Measurements from ENCODE around the gene FANCC.
A peak's percentile ranks its signal among the peaks of the same experiment; 100 is the strongest.

The FANCC gene

GRCh38 chr9:95317893-95318211 lies 343 bp upstream of the FANCC start:
- H3K4ac ChIP-seq (ENCODE audit: low read depth in 1 of 2, low read length in 2 of 2): peak overlapping the region in 1 of 2 experiments; percentile 87
- H2BK15ac ChIP-seq (ENCODE audit: low read depth, poor library complexity, severe bottlenecking): no peak overlapping the region
- peaks cover 6% of the 10 kb centered on the region for H3K79me1 ChIP-seq (replicated peaks; ENCODE audit: low read length, poor library complexity, severe bottlenecking)
- no peak for DNase-seq
- no peak overlapping the region for H3K4me2 ChIP-seq (ENCODE audit: low read length, poor library complexity, severe bottlenecking)
- peak overlapping the region; percentile 93 for H3K27ac ChIP-seq (ENCODE audit: low read length, poor library complexity, severe bottlenecking)
- peak overlapping the region; percentile 96 for H3K9ac ChIP-seq (ENCODE audit: low read length)
- no peak overlapping the region for H3K23ac ChIP-seq (ENCODE audit: low read length in 2 of 2)
- no peak overlapping the region for H2AFZ ChIP-seq (ENCODE audit: low read depth, low read length)
- peak overlapping the region; percentile 74 for H4K8ac ChIP-seq (ENCODE audit: low read length)
- no peaks in the 10 kb centered on the region for H3K9me3 ChIP-seq (ENCODE audit: control insufficient read depth, low read length)
- no peak overlapping the region for H2BK12ac ChIP-seq (ENCODE audit: low read length in 2 of 2)
- 20% methylated on average over 5 of the region's 10 CpGs for WGBS
- H2BK120ac ChIP-seq (ENCODE audit: low read depth, low read length): no peak overlapping the region
- H3K18ac ChIP-seq (ENCODE audit: low read depth in 1 of 2, low read length in 2 of 2): peak overlapping the region in 1 of 2 experiments; percentile 55
- H2AK5ac ChIP-seq (ENCODE audit: low read length, severe bottlenecking): no peak overlapping the region
- H3K36me3 ChIP-seq (ENCODE audit: control insufficient read depth in 1 of 2, insufficient read depth in 2 of 2, low read depth in 1 of 2, low read length in 2 of 2): no peaks in the 10 kb centered on the region
- H3K27me3 ChIP-seq (ENCODE audit: control insufficient read depth in 1 of 2, insufficient read depth in 1 of 2, low read length in 2 of 2): no peaks in the 10 kb centered on the region
- H3K4me3 ChIP-seq (ENCODE audit: insufficient read depth in 1 of 2, low read depth in 1 of 2, low read length in 2 of 2): peak overlapping the region; percentile 61 to 92
- H4K91ac ChIP-seq (ENCODE audit: low read length): no peak overlapping the region
- H3K14ac ChIP-seq (ENCODE audit: low read length in 2 of 2): no peak overlapping the region
- peaks cover 1% of the 10 kb centered on the region for H3K4me1 ChIP-seq (ENCODE audit: control insufficient read depth, insufficient read depth, low read depth, low read length)
- peak overlapping the region; percentile 75 for H2BK5ac ChIP-seq (ENCODE audit: low read depth, low read length, poor library complexity, severe bottlenecking)

DNA sequence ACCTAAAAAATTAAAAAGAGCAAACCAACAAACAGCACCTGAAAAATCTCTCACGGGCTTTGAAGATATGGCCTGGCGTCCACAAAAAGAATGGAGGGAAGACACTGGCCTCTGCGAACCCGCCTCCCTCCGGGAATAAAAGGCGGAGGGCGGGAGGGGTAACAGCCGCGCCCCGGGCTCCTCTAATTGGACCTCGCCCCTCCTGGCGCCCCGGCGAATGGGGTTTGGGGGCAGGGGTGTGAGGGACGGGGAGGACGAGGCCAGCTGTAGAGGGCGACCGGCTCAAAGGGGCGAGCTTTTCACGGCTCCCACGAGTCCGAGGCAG lies 753 bp downstream of the FANCC start:
- Histone ChIP-seq H2BK12ac (ENCODE audit: low read length in 2 of 2) (no peak overlapping the region), H3K9me3 (ENCODE audit: control insufficient read depth, low read length) (no peaks in the 10 kb centered on the region), H3K4ac (ENCODE audit: low read depth in 1 of 2, low read length in 2 of 2) (no peak overlapping the region), H2AK5ac (ENCODE audit: low read length, severe bottlenecking) (no peak overlapping the region), H2AFZ (ENCODE audit: low read depth, low read length) (no peak overlapping the region), H3K79me1 (replicated peaks; ENCODE audit: low read length, poor library complexity, severe bottlenecking) (peaks cover 12% of the 10 kb centered on the region), H3K27me3 (ENCODE audit: control insufficient read depth in 1 of 2, insufficient read depth in 1 of 2, low read length in 2 of 2) (no peaks in the 10 kb centered on the region), H3K14ac (ENCODE audit: low read length in 2 of 2) (no peak overlapping the region), H4K91ac (ENCODE audit: low read length) (no peak overlapping the region), H3K27ac (ENCODE audit: low read length, poor library complexity, severe bottlenecking) (peak overlapping the region; percentile 77), H2BK120ac (ENCODE audit: low read depth, low read length) (peak overlapping the region; percentile 88), H2BK15ac (ENCODE audit: low read depth, poor library complexity, severe bottlenecking) (peak overlapping the region; percentile 5), H3K9ac (ENCODE audit: low read length) (peak overlapping the region; percentile 96), H3K18ac (ENCODE audit: low read depth in 1 of 2, low read length in 2 of 2) (peak overlapping the region; percentile 49 to 61), H3K4me1 (ENCODE audit: control insufficient read depth, insufficient read depth, low read depth, low read length) (peaks cover 1% of the 10 kb centered on the region), H3K23ac (ENCODE audit: low read length in 2 of 2) (no peak overlapping the region), H2BK5ac (ENCODE audit: low read depth, low read length, poor library complexity, severe bottlenecking) (peak overlapping the region; percentile 8), H3K4me3 (ENCODE audit: insufficient read depth in 1 of 2, low read depth in 1 of 2, low read length in 2 of 2) (peak overlapping the region; percentile 74 to 92), H3K36me3 (ENCODE audit: control insufficient read depth in 1 of 2, insufficient read depth in 2 of 2, low read depth in 1 of 2, low read length in 2 of 2) (no peaks in the 10 kb centered on the region), H3K4me2 (ENCODE audit: low read length, poor library complexity, severe bottlenecking) (peak overlapping the region; percentile 55), H4K8ac (ENCODE audit: low read length) (no peak overlapping the region)
- peak; percentile 81 for DNase-seq
- WGBS: under 1% methylated on average over 22 of the region's 22 CpGs

DNA sequence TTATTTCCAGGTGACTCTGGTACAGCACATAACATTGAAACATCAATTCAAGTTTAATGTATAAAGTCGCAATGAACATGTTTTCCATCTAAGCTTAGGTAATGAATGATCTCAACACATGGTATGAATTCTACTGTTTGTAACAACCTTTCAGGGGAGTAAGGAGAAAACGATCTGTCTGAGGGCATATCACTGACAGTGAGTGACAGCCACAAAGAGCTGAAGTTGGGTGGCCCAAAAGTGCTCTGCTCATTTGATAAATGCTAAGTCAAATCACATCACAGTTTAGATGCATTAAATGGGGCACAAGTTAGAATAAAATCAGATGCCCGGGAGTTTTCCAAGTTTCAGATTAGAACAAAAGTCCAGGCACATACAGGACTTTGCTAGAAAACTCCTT lies 1.2 kb downstream of the FANCC start:
- Histone ChIP-seq H4K91ac (ENCODE audit: low read length) (no peak overlapping the region), H3K4me1 (ENCODE audit: control insufficient read depth, insufficient read depth, low read depth, low read length) (peaks cover 1% of the 10 kb centered on the region), H2BK12ac (ENCODE audit: low read length in 2 of 2) (no peak overlapping the region), H3K18ac (ENCODE audit: low read depth in 1 of 2, low read length in 2 of 2) (peak overlapping the region in 1 of 2 experiments; percentile 49), H3K9ac (ENCODE audit: low read length) (peak overlapping the region; percentile 96), H3K4me2 (ENCODE audit: low read length, poor library complexity, severe bottlenecking) (peak overlapping the region; percentile 55), H4K8ac (ENCODE audit: low read length) (no peak overlapping the region), H3K27me3 (ENCODE audit: control insufficient read depth in 1 of 2, insufficient read depth in 1 of 2, low read length in 2 of 2) (no peaks in the 10 kb centered on the region), H2BK5ac (ENCODE audit: low read depth, low read length, poor library complexity, severe bottlenecking) (no peak overlapping the region), H3K79me1 (replicated peaks; ENCODE audit: low read length, poor library complexity, severe bottlenecking) (peaks cover 14% of the 10 kb centered on the region), H2BK15ac (ENCODE audit: low read depth, poor library complexity, severe bottlenecking) (no peak overlapping the region), H3K4ac (ENCODE audit: low read depth in 1 of 2, low read length in 2 of 2) (peak overlapping the region in 1 of 2 experiments; percentile 62), H3K36me3 (ENCODE audit: control insufficient read depth in 1 of 2, insufficient read depth in 2 of 2, low read depth in 1 of 2, low read length in 2 of 2) (no peaks in the 10 kb centered on the region), H3K27ac (ENCODE audit: low read length, poor library complexity, severe bottlenecking) (peak overlapping the region; percentile 77), H2BK120ac (ENCODE audit: low read depth, low read length) (no peak overlapping the region), H3K9me3 (ENCODE audit: control insufficient read depth, low read length) (no peaks in the 10 kb centered on the region), H2AFZ (ENCODE audit: low read depth, low read length) (no peak overlapping the region), H3K14ac (ENCODE audit: low read length in 2 of 2) (no peak overlapping the region), H3K23ac (ENCODE audit: low read length in 2 of 2) (no peak overlapping the region), H2AK5ac (ENCODE audit: low read length, severe bottlenecking) (no peak overlapping the region), H3K4me3 (ENCODE audit: insufficient read depth in 1 of 2, low read depth in 1 of 2, low read length in 2 of 2) (peak overlapping the region in 1 of 2 experiments; percentile 92)
- WGBS: 11% methylated on average over 2 of the region's 3 CpGs
- no peak for DNase-seq

DNA sequence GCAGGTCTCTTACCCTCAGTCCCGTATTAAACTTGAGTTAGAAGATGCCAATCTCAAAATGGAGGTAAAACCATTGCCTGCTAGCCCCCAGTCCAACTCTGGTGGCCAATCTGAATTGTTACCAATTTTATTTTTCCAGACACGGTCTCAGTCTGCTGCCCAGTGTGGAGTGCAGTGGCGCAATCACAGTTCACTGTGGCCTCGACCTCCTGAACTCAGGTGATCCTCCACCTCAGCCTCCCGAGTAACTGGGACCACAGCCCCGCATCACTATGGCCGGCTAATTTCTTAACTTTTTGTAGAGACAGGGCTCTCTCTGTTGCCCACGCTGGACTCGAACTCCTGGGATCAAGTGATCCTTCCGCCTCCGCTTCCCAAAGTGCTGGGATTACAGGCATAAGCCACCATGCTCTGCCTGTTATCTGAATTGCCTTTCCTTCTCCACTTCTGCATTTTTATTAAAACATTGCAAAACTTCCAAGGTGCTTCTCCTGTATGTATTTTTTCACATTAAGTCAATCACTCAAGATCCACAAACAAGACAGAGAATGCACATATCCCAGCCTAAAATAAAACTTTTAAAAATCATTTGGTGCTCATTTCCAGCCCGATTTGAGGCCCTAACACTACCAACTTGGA lies 2.3 kb downstream of the FANCC start:
- DNase-seq: no peak
- no peak overlapping the region for H3K9ac ChIP-seq (ENCODE audit: low read length)
- peak overlapping the region; percentile 90 for H4K8ac ChIP-seq (ENCODE audit: low read length)
- no peak overlapping the region for H2BK120ac ChIP-seq (ENCODE audit: low read depth, low read length)
- H2BK12ac ChIP-seq (ENCODE audit: low read length in 2 of 2): peak overlapping the region in 1 of 2 experiments; percentile 59
- H2AFZ ChIP-seq (ENCODE audit: low read depth, low read length): no peak overlapping the region
- no peak overlapping the region for H4K91ac ChIP-seq (ENCODE audit: low read length)
- peak overlapping the region; percentile 50 for H2AK5ac ChIP-seq (ENCODE audit: low read length, severe bottlenecking)
- H2BK15ac ChIP-seq (ENCODE audit: low read depth, poor library complexity, severe bottlenecking): no peak overlapping the region
- H3K36me3 ChIP-seq (ENCODE audit: control insufficient read depth in 1 of 2, insufficient read depth in 2 of 2, low read depth in 1 of 2, low read length in 2 of 2): no peaks in the 10 kb centered on the region
- no peak overlapping the region for H3K4me2 ChIP-seq (ENCODE audit: low read length, poor library complexity, severe bottlenecking)
- H2BK5ac ChIP-seq (ENCODE audit: low read depth, low read length, poor library complexity, severe bottlenecking): no peak overlapping the region
- no peak overlapping the region for H3K18ac ChIP-seq (ENCODE audit: low read depth in 1 of 2, low read length in 2 of 2)
- H3K27ac ChIP-seq (ENCODE audit: low read length, poor library complexity, severe bottlenecking): no peak overlapping the region
- peaks cover 18% of the 10 kb centered on the region for H3K79me1 ChIP-seq (replicated peaks; ENCODE audit: low read length, poor library complexity, severe bottlenecking)
- no peak overlapping the region for H3K4ac ChIP-seq (ENCODE audit: low read depth in 1 of 2, low read length in 2 of 2)
- no peak overlapping the region for H3K4me3 ChIP-seq (ENCODE audit: insufficient read depth in 1 of 2, low read depth in 1 of 2, low read length in 2 of 2)
- H3K9me3 ChIP-seq (ENCODE audit: control insufficient read depth, low read length): no peaks in the 10 kb centered on the region
- peaks cover 1% of the 10 kb centered on the region for H3K4me1 ChIP-seq (ENCODE audit: control insufficient read depth, insufficient read depth, low read depth, low read length)
- H3K27me3 ChIP-seq (ENCODE audit: control insufficient read depth in 1 of 2, insufficient read depth in 1 of 2, low read length in 2 of 2): no peaks in the 10 kb centered on the region
- no peak overlapping the region for H3K23ac ChIP-seq (ENCODE audit: low read length in 2 of 2)
- WGBS: 95% methylated on average over 12 of the region's 12 CpGs
- H3K14ac ChIP-seq (ENCODE audit: low read length in 2 of 2): no peak overlapping the region

Data from mesenchymal stem cell (in vitro differentiated cells and primary cell).